AG04449 (cell line): ENCODE results near the gene MOB3A.

ENCODE experiments used
- CTCF ChIA-PET: fragments of 350-600 bp; formaldehyde crosslinking; extraction: SDS; loops from one replicate; lab custom pipeline; 2021; ENCODE audit warnings: antibody characterized with exemption; lab: Yijun Ruan, JAX
- POLR2A ChIA-PET: fragments of 400-600, 350-600 bp; formaldehyde crosslinking; extraction: SDS; loops from one replicate; lab custom pipeline; 2020; ENCODE audit warnings: antibody characterized with exemption, inconsistent platforms; lab: Yijun Ruan, JAX
- DNase-seq: peaks from one replicate; pipeline ENCODE4 v3.0.0-alpha.2; 2010; ENCODE audit warnings: low read depth, low spot score
- H3K4me3 ChIP-seq: 2 replicates; pipeline ENCODE4 v1.5.1; 2011; ENCODE audit warnings: low read depth, mild to moderate bottlenecking, control low read depth, low read length
- TF ChIP-seq, protein P1 (sequence below): IDR thresholded peaks from one replicate; pipeline ENCODE4 v1.5.1; 2011; ENCODE audit warnings: mild to moderate bottlenecking, moderate library complexity, low read length, control low read depth, inconsistent platforms; ENCODE audit not compliant: insufficient read depth; ENCODE audit errors: missing control alignments

The MOB3A gene

DNA sequence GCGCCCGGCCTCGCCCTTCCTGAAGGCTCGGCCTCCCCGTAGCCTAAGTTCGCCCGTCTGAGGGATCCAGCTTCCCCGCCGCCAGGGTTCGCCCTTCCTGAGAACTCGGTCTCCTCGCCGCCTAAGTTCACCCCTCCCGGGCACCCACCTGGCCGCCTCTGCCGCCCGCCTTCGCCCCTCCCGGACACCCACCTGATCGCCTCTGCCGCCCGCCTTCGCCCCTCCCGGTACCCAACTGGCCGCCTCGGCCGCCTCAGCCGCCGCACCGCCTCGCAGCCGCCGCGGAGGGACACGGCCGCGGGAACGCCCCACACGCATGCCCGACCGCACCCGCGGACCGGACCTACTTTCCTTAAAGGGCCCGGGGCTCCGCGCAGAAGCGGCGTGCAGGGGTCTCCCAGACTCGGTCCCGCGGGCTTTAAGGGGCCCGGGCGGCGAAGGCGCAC, at the start of gene MOB3A:
Gene MOB3A (minus strand): TSS at position 293 of the 446 bp plus-strand sequence. CDS start 17,766 bp downstream, outside the sequence.
- ChIA-PET POLR2A (no interaction called here), CTCF (interaction anchor here (0.7 to 3.0 kb wide), 5 partner anchors 9 to 166 kb away, joined by 3 to 15 read pairs (median 5); no protein-coding TSS in a partner anchor)
- peak; percentile 54 for DNase-seq
- TF ChIP-seq, protein P1, sequence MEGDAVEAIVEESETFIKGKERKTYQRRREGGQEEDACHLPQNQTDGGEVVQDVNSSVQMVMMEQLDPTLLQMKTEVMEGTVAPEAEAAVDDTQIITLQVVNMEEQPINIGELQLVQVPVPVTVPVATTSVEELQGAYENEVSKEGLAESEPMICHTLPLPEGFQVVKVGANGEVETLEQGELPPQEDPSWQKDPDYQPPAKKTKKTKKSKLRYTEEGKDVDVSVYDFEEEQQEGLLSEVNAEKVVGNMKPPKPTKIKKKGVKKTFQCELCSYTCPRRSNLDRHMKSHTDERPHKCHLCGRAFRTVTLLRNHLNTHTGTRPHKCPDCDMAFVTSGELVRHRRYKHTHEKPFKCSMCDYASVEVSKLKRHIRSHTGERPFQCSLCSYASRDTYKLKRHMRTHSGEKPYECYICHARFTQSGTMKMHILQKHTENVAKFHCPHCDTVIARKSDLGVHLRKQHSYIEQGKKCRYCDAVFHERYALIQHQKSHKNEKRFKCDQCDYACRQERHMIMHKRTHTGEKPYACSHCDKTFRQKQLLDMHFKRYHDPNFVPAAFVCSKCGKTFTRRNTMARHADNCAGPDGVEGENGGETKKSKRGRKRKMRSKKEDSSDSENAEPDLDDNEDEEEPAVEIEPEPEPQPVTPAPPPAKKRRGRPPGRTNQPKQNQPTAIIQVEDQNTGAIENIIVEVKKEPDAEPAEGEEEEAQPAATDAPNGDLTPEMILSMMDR, result peak; percentile 69
- peak within 1 kb of the TSS; percentile 75 for H3K4me3 ChIP-seq

DNA sequence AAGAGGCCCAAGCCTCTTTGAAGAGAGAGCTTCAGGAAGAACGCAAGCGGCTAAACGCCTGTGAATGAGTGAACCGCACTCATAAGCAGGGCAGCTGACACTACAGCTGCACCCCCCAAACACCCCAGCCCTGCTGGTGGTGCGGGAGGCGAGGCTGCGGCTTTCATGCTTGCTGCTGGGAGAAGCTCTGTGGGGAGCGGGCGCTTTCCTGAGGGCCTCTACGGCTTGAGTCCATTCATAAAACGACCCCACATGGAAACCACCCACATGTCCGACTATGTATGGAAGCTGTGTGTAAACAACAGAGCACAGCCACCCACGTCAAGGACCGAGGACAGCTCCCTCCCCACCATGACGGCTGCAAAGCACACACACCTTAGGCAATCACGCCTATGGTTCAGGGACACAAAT, 49.7 kb upstream of the MOB3A start:
- TF ChIP-seq, protein P1, result no peak
- POLR2A ChIA-PET, result interaction anchor here (0.7 kb wide), 1 partner anchor 999 kb away, joined by 5 read pairs; no protein-coding TSS in a partner anchor

DNA sequence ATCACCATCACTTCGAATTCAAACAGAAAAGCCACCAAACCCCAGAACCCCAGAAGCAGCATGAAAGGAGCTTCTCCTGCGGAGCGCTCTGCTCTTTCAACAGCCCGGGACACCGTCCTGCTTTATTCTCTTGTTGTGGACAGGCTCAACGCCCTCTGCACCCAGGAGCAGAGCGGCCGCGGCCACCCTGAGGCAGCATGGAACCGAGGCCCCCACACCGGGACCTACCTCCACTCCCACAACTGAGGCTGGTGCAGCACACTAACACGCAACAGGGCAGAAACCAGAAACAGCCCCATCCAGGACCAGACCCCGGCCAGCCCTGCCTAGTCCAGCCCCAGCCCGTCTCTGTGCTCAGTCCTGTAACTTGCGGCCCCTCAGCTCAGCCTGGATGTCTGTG, 48.1 kb upstream of the MOB3A start:
- CTCF ChIA-PET, result interaction anchor here (3.1 kb wide), 1 partner anchor 10 kb away, joined by 9 read pairs; no protein-coding TSS in a partner anchor
- POLR2A ChIA-PET, result no interaction called here

More for the DNA sequence above, 49.7 kb upstream of the MOB3A start:
- H3K4me3 ChIP-seq, result no peak overlapping the region
- DNase-seq, result no peak
- CTCF ChIA-PET, result interaction anchor here (0.6 to 3.1 kb wide), 3 partner anchors 12 to 170 kb away, joined by 3 to 9 read pairs (median 3); no protein-coding TSS in a partner anchor

DNA sequence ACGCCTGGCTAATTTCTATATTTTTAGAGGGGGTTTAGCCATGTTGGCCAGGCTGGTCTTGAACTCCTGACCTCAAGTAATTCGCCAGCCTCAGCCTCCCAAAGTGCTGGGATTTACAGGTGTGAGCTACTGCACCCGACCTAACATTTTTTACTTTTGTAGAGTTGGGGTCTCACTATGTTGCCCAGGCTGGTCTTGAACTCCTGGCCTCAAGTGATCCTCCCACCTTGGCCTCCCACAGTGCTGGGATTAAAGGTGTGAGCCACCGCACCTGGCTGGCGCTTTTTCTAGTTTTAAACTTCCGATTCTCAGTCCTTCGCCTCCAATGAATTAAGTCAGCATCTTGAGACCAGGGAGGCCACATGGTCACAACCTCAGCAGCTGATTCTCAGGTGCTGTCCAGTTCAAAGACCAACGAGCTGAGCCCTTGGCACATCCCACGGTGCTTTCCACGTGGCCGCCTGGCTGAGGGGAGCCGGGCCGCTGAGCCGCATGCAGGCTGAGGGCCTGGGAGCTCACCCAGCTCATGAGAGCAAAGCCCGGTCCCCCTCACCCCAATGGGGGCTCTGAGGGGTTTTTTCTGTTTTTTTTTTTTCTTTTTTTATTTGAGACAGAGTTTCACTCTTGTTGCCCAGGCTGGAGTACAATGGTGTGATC, 46.2 kb upstream of the MOB3A start:
- TF ChIP-seq, protein P1, result no peak
- ChIA-PET POLR2A (no interaction called here), CTCF (interaction anchor here (1.0 kb wide), 1 partner anchor 10 kb away, joined by 3 read pairs; no protein-coding TSS in a partner anchor)
- DNase-seq, result no peak
- no peak overlapping the region for H3K4me3 ChIP-seq

More for the DNA sequence above, 48.1 kb upstream of the MOB3A start:
- H3K4me3 ChIP-seq, result no peak overlapping the region
- TF ChIP-seq, protein P1, result no peak
- DNase-seq, result no peak

DNA sequence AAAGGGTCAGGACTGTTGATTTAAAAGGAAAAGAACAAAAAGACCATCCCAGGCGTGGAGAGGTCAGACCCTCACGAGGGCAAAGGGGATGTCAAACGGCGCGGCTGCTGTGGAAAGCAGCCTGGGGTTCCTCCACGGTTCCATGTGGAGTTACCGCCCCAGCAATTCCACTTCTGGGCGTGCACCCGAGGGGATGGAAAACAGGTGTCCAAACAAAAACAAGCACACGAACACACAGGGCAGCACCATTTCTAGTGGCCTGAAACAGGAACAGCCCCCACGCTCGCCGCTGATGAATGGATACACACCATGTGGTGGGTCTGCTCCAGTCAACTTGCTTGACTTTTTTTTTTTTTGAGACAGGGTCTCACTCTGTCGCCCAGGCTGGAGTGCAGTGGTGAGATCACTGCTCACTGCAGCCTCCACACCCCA, 44.0 kb upstream of the MOB3A start:
- TF ChIP-seq, protein P1, result no peak
- ChIA-PET CTCF (interaction anchor here (1.5 kb wide), 1 partner anchor 176 kb away, joined by 3 read pairs; no protein-coding TSS in a partner anchor), POLR2A (no interaction called here)
- DNase-seq, result no peak
- H3K4me3 ChIP-seq, result no peak overlapping the region
